ENCODE data around the gene EXOC2.

Gene EXOC2

GRCh38 chr6:503610-504362 is 189.2 kb downstream of the EXOC2 start:
- FAIRE-seq (no peak), DNase-seq (ENCODE audit: low spot score) (no peak)

- no peak for FAIRE-seq
- no peak for DNase-seq (ENCODE audit: low spot score)
Observed at GRCh38 chr6:502761-503160, 190.2 kb downstream of the EXOC2 start.

DNA sequence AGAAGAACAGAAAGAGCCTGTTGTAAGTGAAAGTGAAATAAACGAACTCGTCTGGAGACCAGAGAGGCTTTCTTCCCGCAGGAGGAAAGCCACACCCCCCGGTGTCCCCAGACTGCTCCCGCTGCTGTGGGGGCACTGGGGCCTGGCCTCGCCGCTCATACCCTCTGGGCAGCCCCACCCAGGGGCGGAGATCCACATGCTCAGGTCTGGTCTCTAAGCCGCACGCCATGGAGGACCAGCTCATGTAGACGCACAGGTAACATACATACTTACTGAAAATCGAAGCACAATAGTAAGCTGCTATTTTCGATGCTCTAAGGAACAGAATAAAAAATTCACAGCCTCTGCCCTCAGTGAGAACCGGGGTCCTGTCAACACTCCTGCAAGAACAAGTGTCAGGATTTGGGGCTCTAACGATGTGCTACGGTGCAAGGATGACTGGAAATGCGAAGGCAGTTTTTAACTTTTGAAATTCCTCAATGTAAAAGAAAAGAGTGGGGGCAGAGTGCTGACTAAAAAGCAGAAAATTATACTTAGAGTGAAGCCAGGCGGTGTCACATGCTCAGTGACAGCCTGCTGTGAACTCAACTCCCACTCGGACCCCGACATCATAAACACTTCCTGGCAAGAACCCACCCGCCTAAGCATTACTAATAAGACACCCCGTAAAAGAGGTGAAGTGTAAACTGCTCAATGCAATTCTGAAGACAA is 190.9 kb downstream of the EXOC2 start:
- DNase-seq (ENCODE audit: low spot score) (no peak), FAIRE-seq (no peak)

DNA sequence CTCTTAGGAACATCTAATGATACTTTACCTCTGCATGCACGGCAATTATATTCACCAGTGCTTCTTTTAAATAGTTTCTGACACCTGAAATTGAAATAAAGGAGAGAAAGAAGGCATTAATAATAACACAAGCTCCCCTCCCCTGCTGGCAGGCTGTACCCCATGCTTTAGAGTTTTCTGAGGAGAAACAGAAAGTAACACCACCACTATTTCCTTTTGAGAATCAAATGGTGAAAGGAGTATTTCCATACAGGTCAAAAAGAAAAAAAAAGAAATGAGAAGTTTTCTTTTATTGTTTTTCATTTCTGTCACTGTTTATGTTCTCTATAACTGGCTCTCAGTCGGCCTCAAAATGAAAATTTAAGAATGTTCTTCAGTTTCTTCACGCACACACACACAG is 193.3 kb downstream of the EXOC2 start:
- DNase-seq (ENCODE audit: low spot score) (no peak), FAIRE-seq (no peak)

- FAIRE-seq (no peak), DNase-seq (ENCODE audit: low spot score) (no peak)
Observed at GRCh38 chr6:498795-499231, 194.1 kb downstream of the EXOC2 start.

- FAIRE-seq: no peak
- no peak for DNase-seq (ENCODE audit: low spot score)
Observed at GRCh38 chr6:497258-497657, 195.7 kb downstream of the EXOC2 start.

GRCh38 chr6:496649-497048 is 196.3 kb downstream of the EXOC2 start:
- FAIRE-seq (no peak), DNase-seq (ENCODE audit: low spot score) (no peak)

- DNase-seq (ENCODE audit: low spot score): no peak
- FAIRE-seq: no peak
Observed at GRCh38 chr6:494394-494793, 198.5 kb downstream of the EXOC2 start.

GRCh38 chr6:493840-494239 is 199.1 kb downstream of the EXOC2 start:
- no peak for DNase-seq (ENCODE audit: low spot score)
- FAIRE-seq: no peak

GRCh38 chr6:492816-493414 is 200.0 kb downstream of the EXOC2 start:
- no peak for FAIRE-seq
- DNase-seq (ENCODE audit: low spot score): no peak

GRCh38 chr6:492178-492577 is 200.8 kb downstream of the EXOC2 start:
- DNase-seq (ENCODE audit: low spot score) (no peak), FAIRE-seq (no peak)

- DNase-seq (ENCODE audit: low spot score): no peak
- no peak for FAIRE-seq
Observed at GRCh38 chr6:491233-491632, 201.7 kb downstream of the EXOC2 start.

DNA sequence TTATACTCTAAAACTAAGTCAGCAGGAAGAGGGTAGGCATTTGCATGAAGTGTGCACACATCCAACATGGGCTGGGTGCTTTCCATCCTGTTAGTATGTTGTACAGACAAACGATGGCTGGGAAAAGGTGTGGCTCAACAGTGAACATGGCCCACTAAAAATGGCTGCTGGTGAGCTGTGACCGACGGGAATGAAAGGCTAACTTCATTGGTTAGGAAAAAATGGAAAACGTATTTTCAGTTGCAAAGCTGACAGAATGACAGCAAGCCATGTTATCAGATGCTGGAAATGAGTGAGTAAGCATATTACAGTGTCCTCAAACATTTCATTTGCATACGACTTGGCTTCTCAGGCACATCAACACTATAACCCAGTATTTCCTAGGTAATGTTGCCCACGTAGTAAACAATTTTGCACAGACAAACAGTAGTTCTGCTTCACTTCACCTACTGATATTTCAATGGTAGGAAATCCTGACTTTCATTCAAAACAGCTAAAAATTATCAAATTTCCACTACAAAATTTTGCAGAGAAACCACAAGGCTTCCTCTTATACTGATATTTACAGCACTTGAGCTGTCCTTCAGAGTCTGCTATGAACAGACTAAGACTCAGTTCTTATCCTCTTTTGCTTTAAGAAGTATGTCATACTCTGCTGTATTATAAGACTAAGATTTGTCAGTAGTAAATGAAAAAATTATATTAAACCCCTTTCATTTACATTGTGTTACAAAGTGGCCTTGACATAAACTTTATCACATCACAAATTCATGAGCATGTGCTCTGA is 202.5 kb downstream of the EXOC2 start:
- DNase-seq (ENCODE audit: low spot score) (no peak), FAIRE-seq (no peak)

GRCh38 chr6:489762-490161 is 203.2 kb downstream of the EXOC2 start:
- no peak for DNase-seq (ENCODE audit: low spot score)

GRCh38 chr6:489001-489400 is 203.9 kb downstream of the EXOC2 start:
- DNase-seq (ENCODE audit: low spot score) (no peak), FAIRE-seq (no peak)

More at GRCh38 chr6:489762-490161, 203.2 kb downstream of the EXOC2 start:
- no peak for FAIRE-seq

DNA sequence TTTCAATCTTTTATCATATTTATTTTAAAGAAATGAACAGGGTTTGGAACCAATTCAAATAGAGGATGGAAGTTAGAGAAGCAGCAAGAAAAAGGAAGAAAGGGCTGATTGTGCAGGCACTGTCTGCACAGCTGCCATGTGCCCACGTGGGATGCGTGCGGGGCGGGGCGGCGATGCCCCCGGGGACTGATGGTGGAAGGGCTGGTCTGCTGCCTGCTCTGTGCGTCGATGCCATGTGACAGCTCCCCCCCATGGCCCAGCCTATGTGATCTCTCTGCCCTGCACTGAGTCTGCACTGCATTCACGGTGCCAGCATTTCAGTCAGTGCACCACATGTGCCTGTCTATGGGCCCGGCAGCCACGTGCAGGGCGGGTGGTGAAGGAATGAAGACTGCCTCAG is 205.0 kb downstream of the EXOC2 start:
- DNase-seq (ENCODE audit: low spot score) (no peak), FAIRE-seq (no peak)

GRCh38 chr6:485655-486170 is 207.2 kb downstream of the EXOC2 start:
- DNase-seq (ENCODE audit: low spot score): no peak
- no peak for FAIRE-seq

- FAIRE-seq: no peak
- no peak for DNase-seq (ENCODE audit: low spot score)
Observed at GRCh38 chr6:484746-485145, 208.2 kb downstream of the EXOC2 start.

- no peak for FAIRE-seq
- no peak for DNase-seq (ENCODE audit: low spot score)
Observed at GRCh38 chr6:484086-484745, 208.7 kb downstream of the EXOC2 start.

DNA sequence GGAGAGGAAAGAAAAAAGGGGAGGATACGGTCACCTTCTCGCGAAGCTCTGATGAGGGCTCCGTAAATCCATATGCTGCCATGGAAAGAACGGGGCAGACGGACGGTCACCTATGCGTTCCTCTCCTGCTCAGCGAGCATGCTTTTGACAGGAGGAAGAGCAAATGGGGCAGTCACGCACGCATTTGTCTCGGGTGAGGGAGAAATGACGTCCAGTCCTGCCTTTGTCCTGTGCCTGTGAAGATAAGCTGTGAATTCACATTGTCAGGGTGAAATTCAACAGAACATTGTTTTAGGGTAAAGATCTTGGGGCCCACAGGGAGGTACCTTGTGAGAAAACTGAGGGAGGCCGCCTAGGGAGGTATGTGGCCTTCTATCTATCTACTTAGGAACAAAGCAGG is 217.6 kb downstream of the EXOC2 start:
- FAIRE-seq: no peak

More for the DNA sequence above, 217.6 kb downstream of the EXOC2 start:
- DNase-seq (ENCODE audit: low spot score): no peak

Data from RCC 7860 (cell line).